HuH-7 (cell line): ENCODE measurements around the gene CDK9.
A peak's percentile ranks its signal among the peaks of the same experiment; 100 is the strongest.

Experiments
- DNase-seq: peaks from one replicate; pipeline ENCODE4 v3.0.0; 2011; ENCODE audit warnings: low spot score

CDK9 gene

DNA sequence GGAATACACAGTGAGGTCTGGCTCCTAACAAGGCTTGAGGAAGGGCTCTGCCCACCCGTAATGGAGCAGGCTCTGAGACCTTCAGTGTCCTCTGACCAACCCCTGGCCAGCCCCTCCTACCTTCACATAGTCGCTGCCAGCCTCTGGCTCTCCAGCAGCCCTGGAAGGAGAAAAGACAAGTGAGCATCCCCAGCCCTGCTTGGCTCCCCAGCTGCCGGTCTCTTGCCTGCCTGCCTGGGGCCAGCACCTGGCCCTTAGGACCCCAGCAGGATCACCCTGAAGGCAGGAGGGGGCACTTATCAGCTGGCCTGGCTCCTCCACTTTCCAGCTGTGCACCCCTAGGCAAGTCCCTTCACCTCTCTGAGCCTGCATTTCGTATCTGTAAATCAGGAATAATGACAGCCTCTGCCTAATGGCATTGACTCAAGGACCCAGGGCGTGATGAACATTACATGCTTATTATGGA lies 24.3 kb upstream of the CDK9 start:
- no peak for DNase-seq

DNA sequence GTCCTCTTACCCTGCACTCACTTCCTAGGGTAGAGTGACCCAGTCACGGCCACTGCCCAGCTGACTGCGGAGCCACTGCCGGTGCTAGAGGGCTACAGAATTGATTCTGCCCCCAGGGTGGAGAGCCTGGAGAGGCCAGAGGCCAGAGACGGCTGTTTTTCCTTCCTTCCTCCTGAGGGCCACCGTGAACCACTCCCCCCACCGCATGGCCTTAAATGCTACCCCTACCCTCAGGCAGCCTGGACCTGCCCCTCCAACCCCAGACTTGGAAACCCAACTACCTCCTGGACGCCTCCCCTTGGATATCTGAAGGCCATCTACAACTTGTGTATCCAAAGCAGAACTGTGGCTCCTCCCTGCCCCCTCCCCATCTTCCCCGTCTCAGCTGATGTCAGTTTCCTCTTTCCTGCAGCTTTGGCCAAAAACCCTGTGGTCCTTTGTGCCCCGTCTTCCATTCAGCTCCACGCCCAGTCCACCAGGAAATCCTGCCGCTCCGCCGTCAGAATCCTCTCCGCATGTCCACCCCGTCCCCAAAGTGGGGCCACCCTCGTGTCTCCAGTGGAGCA lies 23.6 kb upstream of the CDK9 start:
- DNase-seq = no peak

DNA sequence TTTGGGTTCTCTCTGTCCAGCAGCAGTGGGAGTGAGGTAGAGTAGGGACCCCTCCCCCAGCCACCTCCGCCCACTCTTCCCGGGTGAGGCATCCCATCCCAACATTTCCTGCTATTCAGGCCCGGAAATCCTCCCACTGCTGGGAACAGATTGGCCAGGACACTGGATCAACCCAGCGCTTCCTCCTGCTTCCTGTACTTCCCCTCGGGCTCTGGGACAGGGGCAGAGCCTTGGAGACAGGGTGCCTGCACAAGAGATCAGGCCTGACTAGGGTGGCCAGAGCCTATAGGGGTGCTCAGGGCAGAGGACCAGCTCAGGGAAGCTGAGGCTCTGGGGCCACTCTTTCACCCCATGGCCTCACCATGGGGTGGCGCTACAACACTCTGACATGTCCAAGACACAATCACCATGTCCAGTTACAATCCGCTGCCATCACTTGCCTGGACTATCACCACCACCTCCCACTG lies 21.9 kb upstream of the CDK9 start:
- DNase-seq = peak; percentile 81

DNA sequence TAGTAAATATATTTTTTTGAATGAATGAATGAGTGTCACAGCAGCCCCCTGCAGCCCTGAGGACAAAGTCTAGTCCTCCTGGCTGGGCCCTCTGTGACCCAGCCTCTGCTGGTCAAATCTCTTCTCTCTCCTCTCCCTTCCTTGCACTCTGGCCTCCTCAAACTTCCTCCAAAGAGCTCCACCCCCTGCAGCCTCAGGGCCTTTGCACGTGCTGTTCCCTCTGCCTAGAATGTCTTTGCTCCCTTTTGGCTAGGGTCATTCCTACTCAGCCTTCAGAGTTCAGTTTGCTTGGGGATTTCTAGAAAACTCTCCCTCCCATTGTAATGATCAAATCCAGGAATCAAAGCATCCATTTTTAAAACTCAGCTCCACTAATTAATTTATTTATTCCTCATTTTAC lies 20.4 kb upstream of the CDK9 start:
- DNase-seq = no peak

DNA sequence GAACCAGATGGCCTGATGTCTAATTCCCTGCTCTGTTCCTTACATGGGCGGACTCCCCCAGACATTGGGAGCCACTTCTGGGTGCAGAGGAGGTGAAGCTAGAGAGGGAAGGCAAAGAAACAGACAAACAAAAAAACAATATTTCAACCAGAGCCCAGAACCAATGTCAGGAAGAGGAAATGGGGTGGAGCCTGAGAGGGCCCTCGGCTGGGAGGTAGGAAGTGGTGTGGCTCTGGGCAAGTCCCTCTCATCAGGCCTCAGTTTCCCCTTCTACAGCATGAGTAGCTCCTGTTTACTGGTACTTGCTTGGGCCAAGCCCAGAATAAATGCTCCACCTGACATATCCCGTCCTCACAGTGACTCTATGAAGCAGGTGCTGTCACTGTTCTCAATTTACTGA lies 18.4 kb upstream of the CDK9 start:
- DNase-seq = no peak

DNA sequence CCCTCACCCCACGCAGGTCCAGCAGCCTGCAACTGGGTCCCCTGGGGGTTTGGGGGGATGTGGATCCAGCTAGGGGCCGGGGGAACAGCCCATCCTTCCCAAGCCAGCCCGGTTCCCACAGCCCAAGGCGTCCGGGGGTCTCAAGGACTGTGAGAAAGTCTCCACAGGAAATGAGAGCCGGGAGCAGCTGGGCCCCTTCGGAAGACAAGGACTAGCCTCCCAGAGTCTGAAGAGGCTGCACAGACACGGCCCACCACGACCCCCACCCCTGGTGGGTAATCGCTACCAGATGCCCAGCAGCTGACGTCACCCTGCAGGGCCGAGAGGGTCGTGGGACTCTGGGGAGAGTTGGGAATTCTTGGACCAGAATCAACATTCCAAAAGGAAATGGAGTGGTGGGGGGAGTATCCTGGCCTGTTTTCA lies 17.9 kb upstream of the CDK9 start:
- DNase-seq = no peak

DNA sequence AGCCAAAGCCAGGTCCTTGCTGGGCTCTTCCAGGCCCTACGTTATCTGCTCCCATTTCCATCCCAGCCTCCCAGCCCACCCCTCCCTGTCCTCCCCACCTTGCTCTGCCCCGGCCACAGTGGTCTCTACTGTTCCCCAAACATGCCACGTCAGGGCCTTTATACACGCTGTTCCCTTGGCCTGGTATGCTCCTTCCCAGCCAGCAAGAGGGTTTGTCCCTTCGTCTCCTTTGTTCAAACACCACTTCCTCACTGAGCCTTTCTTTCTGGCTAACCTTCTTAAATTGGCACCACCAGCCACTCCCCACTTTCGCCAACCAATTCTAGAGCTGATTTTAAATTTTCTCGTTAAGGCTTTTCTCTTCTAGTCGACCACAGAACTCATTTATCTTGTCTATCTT lies 17.1 kb upstream of the CDK9 start:
- DNase-seq = no peak

DNA sequence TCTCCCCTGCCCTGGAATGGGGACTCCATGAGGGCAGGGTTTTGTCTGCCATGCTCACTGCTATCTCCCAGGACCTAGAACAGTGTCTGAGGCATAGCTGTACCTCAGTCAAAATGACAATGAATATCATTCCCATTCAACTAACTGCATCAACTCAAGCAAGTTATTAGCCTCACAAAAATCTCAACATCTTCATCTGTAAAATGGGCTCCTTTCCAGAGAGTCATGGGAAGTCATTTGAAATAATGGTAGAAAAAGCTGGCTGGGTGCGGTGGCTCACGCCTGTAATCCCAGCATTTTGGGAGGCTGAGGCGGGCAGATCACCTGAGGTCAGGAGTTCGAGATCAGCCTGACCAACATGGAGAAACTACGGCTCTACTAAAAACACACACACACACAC lies 16.7 kb upstream of the CDK9 start:
- DNase-seq = no peak

DNA sequence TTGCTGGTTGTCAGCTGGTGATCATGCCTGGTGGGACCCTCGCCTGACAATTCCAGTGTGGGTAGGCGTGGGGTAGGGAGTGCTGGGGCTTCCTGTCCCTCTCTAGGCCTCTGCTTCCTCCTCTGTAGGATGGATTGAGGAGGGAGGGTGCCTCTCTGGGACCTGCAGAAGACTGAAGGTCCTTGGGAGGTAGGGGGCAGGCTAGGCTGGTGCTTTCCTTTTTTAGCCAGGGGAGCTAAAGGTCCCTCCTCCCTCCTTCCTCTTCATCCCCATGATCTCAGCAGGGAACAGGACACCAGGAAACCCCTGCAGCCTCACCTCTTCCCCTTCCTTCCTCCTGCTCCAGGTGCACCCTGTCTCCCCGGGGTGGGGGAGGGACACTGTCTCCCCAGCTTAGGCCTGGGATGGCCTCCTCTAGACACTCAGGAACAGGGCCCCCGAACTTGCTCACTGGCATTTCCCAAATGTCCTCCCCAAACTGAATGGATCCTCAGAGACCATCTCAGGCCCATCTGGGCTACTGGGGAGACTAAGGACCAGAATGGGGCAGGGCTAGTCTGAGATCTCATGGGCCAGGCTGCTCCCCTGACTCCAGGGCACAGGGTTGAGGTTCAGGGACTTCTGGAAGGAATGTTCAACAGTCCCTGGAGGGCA lies 15.8 kb upstream of the CDK9 start:
- no peak for DNase-seq

DNA sequence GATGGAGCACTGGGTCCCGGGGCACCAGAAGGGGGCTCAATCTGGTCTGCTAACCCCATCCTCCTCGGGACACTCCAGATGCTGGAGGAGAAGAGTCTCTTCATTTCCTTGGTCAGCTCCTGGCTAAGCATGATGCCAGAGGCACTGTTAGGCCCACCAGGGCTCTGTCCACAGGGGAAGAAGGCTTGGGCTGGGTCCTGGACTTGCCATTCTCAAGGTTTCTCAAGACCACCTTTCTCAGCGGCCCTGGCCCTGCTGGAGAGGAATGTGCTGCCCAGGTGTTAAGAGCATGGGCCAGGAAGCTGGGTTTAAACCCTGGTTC lies 15.3 kb upstream of the CDK9 start:
- no peak for DNase-seq

DNA sequence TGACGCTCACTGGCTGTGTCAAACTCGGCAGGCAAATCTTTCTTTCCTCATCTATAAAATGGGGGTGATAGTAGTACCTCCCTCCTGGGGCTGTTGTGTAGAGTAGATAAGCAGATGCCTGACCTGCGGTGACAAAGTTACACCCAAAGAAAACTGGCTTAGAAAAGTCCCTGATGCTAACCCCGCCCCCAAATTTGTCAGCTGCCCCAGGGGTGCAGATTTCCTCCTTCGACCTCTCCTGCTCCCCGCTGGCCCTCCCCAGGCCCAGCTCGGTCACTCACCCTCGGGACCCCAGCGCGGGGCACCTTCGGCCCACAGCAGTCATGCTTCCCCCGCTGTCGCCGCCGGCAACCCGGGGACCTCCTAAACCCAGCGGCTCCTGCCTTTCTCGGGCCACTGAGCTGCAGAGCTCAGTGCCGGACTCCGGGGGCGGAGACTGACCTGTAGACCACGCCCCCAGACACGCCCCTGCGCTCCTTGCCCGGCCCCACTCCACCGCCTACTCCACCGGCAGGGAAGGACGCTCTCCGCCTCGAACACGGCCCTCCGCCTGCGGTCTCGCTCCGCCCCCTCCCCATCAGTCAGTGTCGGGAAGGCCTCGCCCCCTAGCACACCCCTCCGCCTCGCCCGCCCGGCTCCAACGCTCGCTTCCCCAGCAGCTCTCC lies 14.8 kb upstream of the CDK9 start:
- peak; percentile 93 for DNase-seq

DNA sequence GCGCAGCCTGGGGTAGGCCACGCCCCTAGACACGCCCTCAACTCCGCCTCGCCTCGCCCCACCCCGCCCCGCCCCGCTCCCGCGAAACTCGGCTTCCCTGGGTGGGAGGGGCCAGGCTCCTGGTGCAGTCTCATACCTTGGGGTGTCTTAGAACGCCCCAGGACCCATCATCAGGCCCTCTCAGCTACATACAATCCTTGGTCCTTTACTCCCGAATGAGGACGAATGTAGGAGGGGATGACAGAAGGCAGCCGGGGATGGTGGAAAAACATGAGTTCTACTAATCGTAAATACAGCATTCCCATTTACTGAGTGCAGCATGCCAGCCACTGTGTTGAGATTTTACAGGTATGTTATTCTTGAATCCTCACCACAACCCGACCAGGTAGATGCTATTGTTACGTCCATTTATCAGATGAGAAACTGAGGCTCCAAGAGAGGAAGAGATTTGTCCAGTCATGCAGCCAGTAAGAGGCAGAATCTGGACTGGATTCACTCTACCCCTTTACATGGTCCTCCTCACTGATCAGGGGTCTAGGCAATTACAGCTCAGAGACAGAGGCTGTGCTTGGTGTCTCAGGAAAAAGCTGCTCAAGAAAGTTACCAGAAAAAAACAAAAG lies 14.2 kb upstream of the CDK9 start:
- no peak for DNase-seq

DNA sequence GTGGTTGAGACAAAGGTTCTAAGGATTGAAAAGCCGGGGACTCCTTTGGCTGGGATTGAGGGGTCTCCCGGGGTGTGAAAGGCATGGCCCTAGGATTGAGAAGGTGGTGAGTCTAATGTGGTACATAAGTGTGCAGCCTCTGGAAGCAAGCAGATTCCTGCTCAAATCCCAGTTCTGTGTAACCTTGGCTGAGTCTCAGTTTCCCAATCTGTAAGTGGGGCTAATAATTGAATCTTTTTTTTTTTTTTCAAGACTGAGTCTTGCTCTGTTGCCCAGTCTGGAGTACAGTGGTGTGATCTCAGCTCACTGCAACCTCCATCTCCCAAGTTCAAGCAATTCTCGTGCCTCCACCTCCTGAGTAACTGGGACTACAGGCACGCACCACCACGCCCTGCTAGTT lies 13.2 kb upstream of the CDK9 start:
- no peak for DNase-seq

DNA sequence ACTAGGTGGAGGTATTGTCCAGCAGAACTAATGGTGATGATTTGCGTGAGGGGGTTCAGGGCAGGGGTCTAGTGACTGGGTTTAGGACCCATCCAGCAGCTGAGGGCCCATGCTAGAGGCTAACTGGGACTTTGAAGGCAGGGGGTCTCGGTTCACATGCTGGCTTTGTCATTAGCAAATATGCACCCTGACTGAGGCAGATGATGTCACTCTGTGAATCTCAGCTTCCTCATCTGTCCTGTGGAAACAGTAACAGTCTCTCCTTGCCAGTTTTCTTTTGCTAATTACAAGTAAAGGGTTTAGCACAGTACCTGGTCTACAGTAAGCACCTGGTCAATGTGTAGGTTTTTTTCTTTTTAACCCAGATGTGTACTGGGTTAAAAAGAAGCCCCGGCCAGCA lies 12.6 kb upstream of the CDK9 start:
- DNase-seq = no peak

DNA sequence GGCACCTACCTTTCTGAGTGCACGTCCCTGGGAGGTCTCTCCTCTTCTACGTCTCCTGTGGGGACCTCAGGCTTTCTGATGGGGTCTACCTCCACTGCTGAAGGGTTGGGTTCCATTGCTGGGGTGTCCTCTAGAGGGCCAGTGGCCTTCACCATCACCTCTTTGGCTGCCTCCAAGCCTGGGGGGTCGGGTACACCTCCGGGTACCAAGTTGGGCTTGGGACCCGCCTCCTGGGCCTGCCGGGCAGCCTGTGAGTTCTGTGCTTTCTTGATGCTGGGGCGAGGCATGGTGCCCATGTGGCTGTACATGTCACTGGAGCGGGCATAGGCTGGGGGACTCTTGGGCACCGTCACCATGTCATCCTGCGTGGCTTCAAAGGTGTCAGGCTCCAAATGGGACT lies 11.9 kb upstream of the CDK9 start:
- no peak for DNase-seq

DNA sequence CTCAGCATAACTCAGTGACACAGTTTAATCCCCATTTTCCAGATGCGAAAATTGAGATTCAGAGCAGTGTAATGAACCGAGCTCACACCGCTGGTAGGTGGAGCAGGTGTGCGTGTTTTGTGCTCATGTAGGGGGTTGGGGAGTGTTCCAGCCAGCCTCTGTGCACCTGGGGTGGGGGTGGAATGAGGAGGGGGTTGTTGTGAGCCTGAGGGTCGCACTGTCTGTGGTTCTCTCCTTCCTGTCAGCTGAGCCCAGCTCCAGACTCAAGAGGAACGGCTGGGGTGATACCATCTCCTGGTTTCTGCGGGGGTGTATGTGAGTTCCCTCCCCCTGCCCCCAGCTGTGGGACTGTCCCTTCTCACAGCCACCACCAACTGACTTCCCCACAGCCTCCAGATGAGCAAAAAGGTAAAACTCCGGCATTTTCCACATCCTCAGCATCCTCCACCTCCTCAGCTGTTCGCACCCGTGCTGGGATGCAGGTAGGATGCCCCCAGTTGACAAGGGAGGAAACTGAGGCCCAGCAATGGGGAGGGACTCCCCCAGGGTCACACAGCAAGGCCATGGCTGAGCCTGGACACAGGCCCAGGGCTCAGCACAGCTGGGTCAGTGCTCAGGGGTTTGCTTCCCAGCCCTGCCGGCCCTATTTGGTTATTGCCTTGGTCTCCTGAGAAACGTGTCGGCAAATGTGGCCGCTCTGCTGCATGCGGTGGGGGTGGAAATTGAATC lies 9.5 kb upstream of the CDK9 start:
- no peak for DNase-seq

DNA sequence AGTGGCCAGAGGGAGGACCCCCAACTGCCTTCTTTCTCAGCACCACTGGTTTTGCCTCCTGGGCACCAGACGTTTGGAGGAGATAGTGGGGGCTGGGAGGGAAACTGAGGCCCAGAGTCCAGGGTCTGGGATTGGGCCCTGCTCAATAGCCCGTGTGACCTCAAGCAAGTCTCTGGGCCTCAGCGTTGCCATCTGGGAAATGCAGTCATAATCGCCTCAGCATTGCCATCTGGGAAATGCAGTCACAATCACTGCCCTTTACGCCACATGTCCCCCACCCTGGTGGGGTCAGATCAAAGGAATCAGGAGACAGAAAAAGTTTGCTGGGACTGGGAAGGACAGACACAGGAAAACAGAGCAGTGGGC lies 8.9 kb upstream of the CDK9 start:
- DNase-seq = no peak

DNA sequence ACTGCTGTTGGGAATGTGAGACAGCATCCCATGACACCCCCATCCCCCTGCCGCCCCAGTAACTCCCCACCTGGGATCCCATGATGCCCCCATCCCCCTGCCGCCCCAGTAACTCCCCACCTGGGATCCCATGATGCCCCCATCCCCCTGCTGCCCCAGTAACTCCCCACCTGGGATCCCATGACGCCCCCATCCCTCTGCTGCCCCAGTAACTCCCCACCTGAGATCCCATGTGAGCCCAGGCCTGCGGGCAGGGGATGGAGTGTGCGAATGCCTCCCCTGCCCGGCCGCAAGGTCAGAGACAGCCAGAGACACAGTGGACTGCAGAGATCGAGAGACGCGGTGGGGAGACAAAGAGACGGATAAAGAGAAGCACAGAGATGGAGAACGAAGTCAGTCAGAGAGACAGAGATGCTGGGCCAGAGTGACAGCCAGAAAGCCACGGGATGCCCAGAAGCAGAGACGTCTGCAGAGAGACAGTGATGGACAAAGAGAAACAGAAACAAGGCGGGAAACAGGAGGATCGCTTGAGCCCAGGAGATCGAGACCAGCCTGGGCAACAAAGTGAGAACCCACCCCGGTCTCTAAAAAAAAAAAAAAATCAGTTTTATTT lies 8.4 kb upstream of the CDK9 start:
- no peak for DNase-seq

DNA sequence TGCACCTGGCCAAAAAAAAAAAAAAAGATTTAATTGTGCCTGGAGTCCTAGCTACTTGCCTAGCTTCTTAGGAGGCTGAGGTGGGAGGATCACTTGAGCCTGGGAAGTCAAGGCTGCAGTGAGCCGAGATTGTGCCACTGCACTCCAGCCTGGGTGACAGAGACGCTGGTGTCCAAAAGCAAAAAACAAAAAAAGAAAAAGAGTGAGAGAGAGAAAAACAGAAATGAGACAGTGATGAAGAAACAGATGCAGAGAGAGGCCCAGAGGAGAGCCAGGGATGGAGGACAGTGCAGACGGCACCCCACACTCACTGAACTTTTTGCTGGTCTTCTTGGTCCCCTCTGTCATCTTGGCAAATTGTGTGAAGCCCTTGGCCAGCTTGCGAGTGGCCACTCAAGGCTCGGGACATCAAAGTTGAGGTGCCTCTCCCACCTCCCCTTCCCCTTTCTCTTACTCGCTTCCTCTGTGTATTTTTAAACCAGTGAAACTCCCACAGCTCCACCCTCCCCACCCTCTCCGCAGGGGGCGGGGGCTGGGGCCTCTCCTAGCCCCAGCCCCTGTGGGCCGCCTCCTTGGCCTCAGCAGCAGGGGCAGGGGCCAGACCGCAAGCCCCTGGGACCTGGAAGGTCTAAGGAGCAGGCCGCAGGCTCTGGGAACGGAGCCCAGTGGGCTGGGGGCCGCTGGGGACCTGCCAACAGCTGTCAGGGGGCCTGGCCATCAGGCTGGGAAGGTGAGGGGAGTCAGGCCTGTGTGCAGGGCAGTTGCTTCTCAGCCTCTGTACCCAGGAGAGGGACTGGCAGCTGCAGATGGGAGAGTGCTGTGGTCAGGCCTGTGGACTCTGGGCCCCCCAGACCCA lies 7.3 kb upstream of the CDK9 start, which contains the start of gene SH2D3C:
TSS of gene SH2D3C (minus strand) at position 387 of the 856 bp plus-strand sequence. CDS start at position 348, 39 bp downstream.
- DNase-seq = no peak

DNA sequence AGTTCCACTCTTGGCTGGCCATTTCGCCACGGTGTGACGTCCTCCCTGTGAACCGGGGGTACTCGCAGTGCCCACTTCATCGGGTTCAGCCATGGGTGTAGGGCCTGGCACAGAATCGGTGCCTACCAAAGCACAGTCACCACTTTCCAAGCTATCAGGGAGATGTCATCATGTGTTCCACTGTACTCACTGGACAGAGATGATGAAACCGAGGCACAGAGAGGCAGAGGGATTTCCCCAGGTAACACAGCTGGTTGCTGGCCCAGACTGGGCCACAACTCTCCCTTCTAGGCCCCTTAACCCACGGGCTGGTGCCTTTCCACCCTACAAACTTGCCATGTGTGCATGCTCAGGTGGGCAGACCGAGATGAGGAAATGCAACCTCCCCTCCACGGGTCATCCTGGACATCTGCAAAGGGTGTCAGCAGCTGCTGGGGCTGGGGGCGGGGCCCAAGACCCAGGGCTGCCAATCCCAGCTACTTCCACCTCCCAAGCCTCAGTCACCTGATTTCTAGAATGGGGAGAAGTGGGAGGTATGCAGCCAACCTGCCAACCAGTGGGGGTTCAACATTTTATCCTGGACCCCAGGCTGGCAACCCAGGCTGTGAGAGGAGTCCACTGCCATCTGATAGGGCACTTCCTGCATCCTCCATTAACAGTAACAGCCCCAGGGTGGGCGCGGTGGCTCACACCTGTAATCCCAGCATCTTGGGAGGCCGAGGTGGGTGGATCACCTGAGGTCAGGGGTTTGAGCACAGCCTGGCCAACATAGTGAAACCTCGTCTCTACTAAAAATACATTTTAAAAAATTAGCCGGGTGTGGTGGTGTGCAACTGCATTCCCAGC lies 6.5 kb upstream of the CDK9 start:
- DNase-seq = no peak
